GM19240 (cell line): ENCODE results near the gene NEU1.
"Not testable (repeated sequence)": the region's sequence is repeated elsewhere in the genome, so short reads cannot be mapped to it uniquely, and the experiment has no call there.

Source experiments
- DNase-seq: peaks from one replicate; pipeline ENCODE4 v3.0.0; 2011; ENCODE audit warnings: low spot score; ENCODE audit not compliant: insufficient read length

NEU1 gene

GRCh38 chr6:31874084-31874670 is 11.6 kb upstream of the NEU1 start:
- DNase-seq: no peak

GRCh38 chr6:31871046-31871659 is 8.5 kb upstream of the NEU1 start:
- no peak for DNase-seq

- DNase-seq: no peak
Observed at GRCh38 chr6:31870385-31870921, 7.8 kb upstream of the NEU1 start.

GRCh38 chr6:31869343-31869742 is 6.7 kb upstream of the NEU1 start:
- no peak for DNase-seq

- not testable (repeated sequence) for DNase-seq
Observed at GRCh38 chr6:31868658-31868971, 6.0 kb upstream of the NEU1 start.

GRCh38 chr6:31865205-31866118 is 2.8 kb upstream of the NEU1 start:
- no peak for DNase-seq

- DNase-seq: no peak
Observed at GRCh38 chr6:31864818-31865204, 2.2 kb upstream of the NEU1 start.

GRCh38 chr6:31864123-31864562 is 1.5 kb upstream of the NEU1 start:
- DNase-seq: not testable (repeated sequence)

- DNase-seq: no peak
Observed at GRCh38 chr6:31861919-31862343, 690 bp downstream of the NEU1 start.

- no peak for DNase-seq
Observed at GRCh38 chr6:31861150-31861549, 1.5 kb downstream of the NEU1 start.

GRCh38 chr6:31860349-31860748 is 2.3 kb downstream of the NEU1 start:
- no peak for DNase-seq

GRCh38 chr6:31859923-31860322 is 2.7 kb downstream of the NEU1 start:
- no peak for DNase-seq

- no peak for DNase-seq
Observed at GRCh38 chr6:31858707-31859106, 3.9 kb downstream of the NEU1 start.

- DNase-seq: not testable (repeated sequence)
Observed at GRCh38 chr6:31857774-31858173, 4.8 kb downstream of the NEU1 start.

- DNase-seq: not testable (repeated sequence)
Observed at GRCh38 chr6:31851980-31852718, 10.5 kb downstream of the NEU1 start.

- no peak for DNase-seq
Observed at GRCh38 chr6:31851485-31851832, 11.2 kb downstream of the NEU1 start.

- DNase-seq: no peak
Observed at GRCh38 chr6:31850765-31851484, 11.7 kb downstream of the NEU1 start.

GRCh38 chr6:31847276-31847978 is 15.2 kb downstream of the NEU1 start:
- DNase-seq: no peak

- no peak for DNase-seq
Observed at GRCh38 chr6:31844507-31844906, 18.1 kb downstream of the NEU1 start.

GRCh38 chr6:31842053-31842452 is 20.6 kb downstream of the NEU1 start:
- DNase-seq: no peak
